B cell (primary cell): ENCODE measurements around the gene CCL11. TPM values are rescaled to one million over a fixed set of nuclear protein-coding genes. Genes with fewer than 3 reads are reported as not detected.

Experiments
- ATAC-seq: fragments of 200-7000 bp; cut with Tn5 transposase; one replicate; pipeline ENCODE4 v1.10.0; 2021; ENCODE audit warnings: low read depth, mild to moderate bottlenecking, moderate number of reproducible peaks, moderate library complexity
- CTCF ChIA-PET: fragments of 350-600 bp; sonication (Branson Sonifier 250); formaldehyde crosslinking; loops from one replicate; lab custom pipeline; 2021; ENCODE audit warnings: antibody characterized with exemption, inconsistent platforms; lab: Charles Lee
- POLR2A ChIA-PET: fragments of 350-600 bp; sonication (Branson Sonifier 250); formaldehyde crosslinking; loops from one replicate; lab custom pipeline; 2021; ENCODE audit warnings: antibody characterized with exemption; lab: Charles Lee
- DNase-seq: peaks from one replicate; pipeline ENCODE4 v3.0.0; 2013
- H2AFZ ChIP-seq: 2 replicates; pipeline ENCODE4 v1.6.1; 2012; ENCODE audit warnings: mild to moderate bottlenecking, low read depth, low read length; ENCODE audit not compliant: insufficient read depth, poor library complexity, severe bottlenecking
- H3K27ac ChIP-seq, 2 donors: 1 replicate in 1 of 2; 2 replicates in 1 of 2; pipeline ENCODE4 v1.5.1; 2012 to 2013; ENCODE audit warnings: low read length in 2 of 2, mild to moderate bottlenecking in 2 of 2, moderate library complexity in 1 of 2
- H3K27me3 ChIP-seq, 4 experiments: fragments of 200-600 bp in 1 of 4; sonication (generic) in 1 of 4; replicated peaks in 1 of 4; 1 replicate in 2 of 4; 2 replicates in 2 of 4; pipeline versions ENCODE4 v1.6.1 to v1.7.0; 2013 to 2016; ENCODE audit warnings: low read length in 3 of 4, mild to moderate bottlenecking in 2 of 4, mixed read lengths in 1 of 4, moderate library complexity in 1 of 4; ENCODE audit not compliant: insufficient read depth in 4 of 4, control insufficient read depth in 3 of 4; ENCODE audit errors: control extremely low read depth in 1 of 4
- H3K36me3 ChIP-seq, 2 experiments: replicated peaks in 1 of 2; 1 replicate in 1 of 2; 2 replicates in 1 of 2; pipeline versions ENCODE4 v1.6.1 to v1.7.1; 2013; ENCODE audit warnings: low read length in 1 of 2; ENCODE audit not compliant: insufficient read depth in 2 of 2, control insufficient read depth in 1 of 2; ENCODE audit errors: control extremely low read depth in 1 of 2, extremely low read depth in 1 of 2
- H3K4me1 ChIP-seq, 2 donors: fragments of 200-600 bp in 1 of 2; sonication (generic) in 1 of 2; 1 replicate in 1 of 2; 2 replicates in 1 of 2; pipeline versions ENCODE4 v1.5.1 to v1.6.1; 2013 to 2017; ENCODE audit warnings: low read length in 2 of 2; ENCODE audit not compliant: control insufficient read depth in 2 of 2, insufficient read depth in 2 of 2
- H3K4me2 ChIP-seq: replicated peaks from 2 replicates; pipeline ENCODE3; 2012; ENCODE audit warnings: mild to moderate bottlenecking, low read depth, low read length; ENCODE audit not compliant: poor library complexity, severe bottlenecking
- H3K4me3 ChIP-seq, 5 experiments: fragments of 200-600 bp in 1 of 5; sonication (generic) in 1 of 5; 1 replicate in 3 of 5; 2 replicates in 2 of 5; pipeline versions ENCODE4 v1.5.1 to v1.7.0; 2011 to 2016; ENCODE audit warnings: low read length in 4 of 5, mild to moderate bottlenecking in 4 of 5, low read depth in 2 of 5, control low read depth in 1 of 5, moderate library complexity in 1 of 5; ENCODE audit not compliant: insufficient read depth in 1 of 5; ENCODE audit errors: control extremely low read depth in 1 of 5, extremely low read depth in 1 of 5
- H3K79me2 ChIP-seq: fragments of 200-600 bp; sonication (generic); one replicate; pipeline ENCODE4 v1.6.0; 2016; ENCODE audit warnings: low read length; ENCODE audit not compliant: control insufficient read depth, insufficient read depth
- H3K9ac ChIP-seq: fragments of 200-600 bp; sonication (generic); 2 replicates; pipeline ENCODE4 v1.6.1; 2017; ENCODE audit warnings: mild to moderate bottlenecking, low read length, moderate library complexity
- H3K9me3 ChIP-seq, 3 donors: one replicate each; pipeline versions ENCODE4 v1.6.1 to v1.7.1; 2013; ENCODE audit warnings: low read length in 2 of 3; ENCODE audit not compliant: control insufficient read depth in 2 of 3, insufficient read depth in 1 of 3; ENCODE audit errors: control extremely low read depth in 1 of 3
- H4K20me1 ChIP-seq: 2 replicates; pipeline ENCODE4 v1.6.0; 2012; ENCODE audit warnings: mild to moderate bottlenecking, low read length; ENCODE audit not compliant: insufficient read depth, control insufficient read depth, poor library complexity, severe bottlenecking
- H3K27ac Mint-ChIP-seq: one replicate; pipeline ENCODE4 v1.8.0; 2021; ENCODE audit warnings: mixed read lengths
- H3K27me3 Mint-ChIP-seq: one replicate; pipeline ENCODE4 v1.8.0; 2021; ENCODE audit warnings: mixed read lengths
- H3K4me1 Mint-ChIP-seq: one replicate; pipeline ENCODE4 v1.8.0; 2021; ENCODE audit warnings: mixed read lengths
- H3K4me3 Mint-ChIP-seq: one replicate; pipeline ENCODE4 v1.8.0; 2021; ENCODE audit warnings: mixed read lengths
- H3K9me3 Mint-ChIP-seq: one replicate; pipeline ENCODE4 v1.8.0; 2022; ENCODE audit warnings: mixed read lengths; ENCODE audit not compliant: insufficient read depth
- EZH2 ChIP-seq: IDR thresholded peaks from 2 replicates; pipeline ENCODE4 v1.6.1; 2012; ENCODE audit warnings: borderline replicate concordance, low read depth, mild to moderate bottlenecking, moderate library complexity, low read length; ENCODE audit not compliant: insufficient read depth, poor library complexity, severe bottlenecking
- WGBS: methylation state at CpG from one replicate; pipeline ENCODE4 v1.1.5; 2013; ENCODE audit warnings: missing lambda C conversion rate; ENCODE audit not compliant: insufficient coverage; 5-methylcytosine and 5-hydroxymethylcytosine counted together
- intact Hi-C: fragments of 100-400 bp; cut with micrococcal nuclease; formaldehyde crosslinking; loops from one replicate; pipeline ENCODE4 v1.10.0; 2022
- polyA plus RNA-seq: library from polyadenylated mRNA; depleted of rRNA; stranded (reverse); fragments of >200 nt; gene quantifications from 2 replicates; pipeline ENCODE4 v1.2.3, GENCODE V29; 2012
- total RNA-seq, 2 donors: library from RNA; stranded (reverse); fragments of 120-200 nt in 1 of 2; gene quantifications; 1 replicate in 1 of 2; 2 replicates in 1 of 2; pipeline versions ENCODE4 v1.2.3 to v1.2.4, GENCODE V29; 2013 to 2022
- TF ChIP-seq, protein P1 (sequence below): fragments of 200-600 bp; IDR thresholded peaks from one replicate; pipeline ENCODE4 v1.8.0; 2022; ENCODE audit warnings: antibody characterized with exemption, mild to moderate bottlenecking

The CCL11 gene
- total and polyA plus RNA-seq, 2 donors (not counting 1 experiment from before 2014, with no cell fraction given) = not detected

DNA sequence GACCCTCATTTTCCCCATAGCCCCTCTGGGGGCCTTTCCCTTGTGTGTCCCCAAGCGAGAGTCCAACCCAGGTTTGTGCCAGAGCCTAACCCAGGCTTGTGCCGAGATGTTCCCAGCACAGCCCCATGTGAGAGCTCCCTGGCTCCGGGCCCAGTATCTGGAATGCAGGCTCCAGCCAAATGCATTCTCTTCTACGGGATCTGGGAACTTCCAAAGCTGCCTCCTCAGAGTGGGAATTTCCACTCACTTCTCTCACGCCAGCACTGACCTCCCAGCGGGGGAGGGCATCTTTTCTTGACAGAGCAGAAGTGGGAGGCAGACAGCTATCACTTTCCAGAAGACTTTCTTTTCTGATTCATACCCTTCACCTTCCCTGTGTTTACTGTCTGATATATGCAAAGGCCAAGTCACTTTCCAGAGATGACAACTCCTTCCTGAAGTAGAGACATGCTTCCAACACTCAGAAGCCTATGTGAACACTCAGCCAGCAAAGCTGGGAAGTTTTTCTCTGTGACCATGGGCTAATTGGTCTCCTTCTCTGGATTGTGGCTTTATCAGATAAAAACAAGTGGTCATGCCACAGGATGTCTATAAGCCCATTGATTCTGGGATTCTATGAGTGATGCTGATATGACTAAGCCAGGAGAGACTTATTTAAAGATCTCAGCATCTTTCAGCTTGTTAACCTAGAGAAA lies 33.0 kb upstream of the CCL11 start:
- WGBS = 76% methylated on average over 6 of the region's 6 CpGs
- intact Hi-C loops = no loop called here
- TF ChIP-seq, protein P1, sequence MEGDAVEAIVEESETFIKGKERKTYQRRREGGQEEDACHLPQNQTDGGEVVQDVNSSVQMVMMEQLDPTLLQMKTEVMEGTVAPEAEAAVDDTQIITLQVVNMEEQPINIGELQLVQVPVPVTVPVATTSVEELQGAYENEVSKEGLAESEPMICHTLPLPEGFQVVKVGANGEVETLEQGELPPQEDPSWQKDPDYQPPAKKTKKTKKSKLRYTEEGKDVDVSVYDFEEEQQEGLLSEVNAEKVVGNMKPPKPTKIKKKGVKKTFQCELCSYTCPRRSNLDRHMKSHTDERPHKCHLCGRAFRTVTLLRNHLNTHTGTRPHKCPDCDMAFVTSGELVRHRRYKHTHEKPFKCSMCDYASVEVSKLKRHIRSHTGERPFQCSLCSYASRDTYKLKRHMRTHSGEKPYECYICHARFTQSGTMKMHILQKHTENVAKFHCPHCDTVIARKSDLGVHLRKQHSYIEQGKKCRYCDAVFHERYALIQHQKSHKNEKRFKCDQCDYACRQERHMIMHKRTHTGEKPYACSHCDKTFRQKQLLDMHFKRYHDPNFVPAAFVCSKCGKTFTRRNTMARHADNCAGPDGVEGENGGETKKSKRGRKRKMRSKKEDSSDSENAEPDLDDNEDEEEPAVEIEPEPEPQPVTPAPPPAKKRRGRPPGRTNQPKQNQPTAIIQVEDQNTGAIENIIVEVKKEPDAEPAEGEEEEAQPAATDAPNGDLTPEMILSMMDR = no peak
- no peak for TF ChIP-seq EZH2
- H3K9me3 ChIP-seq = no peaks in the 10 kb centered on the region
- POLR2A ChIA-PET = no interaction called here
- H3K27ac Mint-ChIP-seq = no peak overlapping the region
- no peak for DNase-seq
- no peaks in the 10 kb centered on the region for H3K79me2 ChIP-seq
- peaks cover 10 to 14% of the 10 kb centered on the region in 2 donors for H3K4me1 ChIP-seq
- no peaks in the 10 kb centered on the region for H3K9me3 Mint-ChIP-seq
- H3K27me3 Mint-ChIP-seq = peaks cover 43% of the 10 kb centered on the region
- no peak overlapping the region for H3K4me3 Mint-ChIP-seq
- CTCF ChIA-PET = no interaction called here
- ATAC-seq = no peak
- no peak overlapping the region for H3K4me2 ChIP-seq
- no peaks in the 10 kb centered on the region for H4K20me1 ChIP-seq
- H3K27me3 ChIP-seq = peaks cover 0 to 27% (median 14%) of the 10 kb centered on the region in 4 experiments
- H3K27ac ChIP-seq = no peak overlapping the region
- no peak overlapping the region for H3K9ac ChIP-seq
- H3K36me3 ChIP-seq = no peaks in the 10 kb centered on the region
- no peak overlapping the region for H3K4me3 ChIP-seq
- no peak overlapping the region for H2AFZ ChIP-seq
- peaks cover 9% of the 10 kb centered on the region for H3K4me1 Mint-ChIP-seq

- H3K4me3 Mint-ChIP-seq = no peak overlapping the region
- no peak overlapping the region for H3K4me3 ChIP-seq
- intact Hi-C loops = no loop called here
- peaks cover 46% of the 10 kb centered on the region for H3K27me3 Mint-ChIP-seq
- WGBS = 89% methylated on average over 3 of the region's 3 CpGs
- no peaks in the 10 kb centered on the region for H4K20me1 ChIP-seq
- H3K4me1 ChIP-seq = peaks cover 10 to 14% of the 10 kb centered on the region in 2 donors
- no peak overlapping the region for H2AFZ ChIP-seq
- H3K79me2 ChIP-seq = no peaks in the 10 kb centered on the region
- H3K9me3 Mint-ChIP-seq = no peaks in the 10 kb centered on the region
- no peaks in the 10 kb centered on the region for H3K9me3 ChIP-seq
- no peak for TF ChIP-seq EZH2
- TF ChIP-seq, protein P1 = no peak
- peaks cover 0 to 29% (median 15%) of the 10 kb centered on the region in 4 experiments for H3K27me3 ChIP-seq
- ATAC-seq (no peak), DNase-seq (no peak)
- no peak overlapping the region for H3K27ac ChIP-seq
- H3K4me2 ChIP-seq = no peak overlapping the region
- ChIA-PET POLR2A (no interaction called here), CTCF (no interaction called here)
- H3K4me1 Mint-ChIP-seq = peaks cover 9% of the 10 kb centered on the region
- no peaks in the 10 kb centered on the region for H3K36me3 ChIP-seq
- no peak overlapping the region for H3K9ac ChIP-seq
- no peak overlapping the region for H3K27ac Mint-ChIP-seq
These were observed 32.4 kb upstream of the CCL11 start for GRCh38 chr17:34253139-34253525.
